ENCODE results near the gene RRP1. TPM values are rescaled to one million over a fixed set of nuclear protein-coding genes. Genes with fewer than 3 reads are reported as not detected.

RRP1 gene
- total RNA-seq, 1 experiment from 2014 or later: 53.9 TPM

GRCh38 chr21:43812957-43813655, 23.7 kb downstream of the RRP1 start (continued):
- TF ChIP-seq, protein P1, sequence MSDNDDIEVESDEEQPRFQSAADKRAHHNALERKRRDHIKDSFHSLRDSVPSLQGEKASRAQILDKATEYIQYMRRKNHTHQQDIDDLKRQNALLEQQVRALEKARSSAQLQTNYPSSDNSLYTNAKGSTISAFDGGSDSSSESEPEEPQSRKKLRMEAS (IDR thresholded peaks at IDR 0.05): no peak
- no peak for TF ChIP-seq JUND (IDR thresholded peaks at IDR 0.05)

DNA sequence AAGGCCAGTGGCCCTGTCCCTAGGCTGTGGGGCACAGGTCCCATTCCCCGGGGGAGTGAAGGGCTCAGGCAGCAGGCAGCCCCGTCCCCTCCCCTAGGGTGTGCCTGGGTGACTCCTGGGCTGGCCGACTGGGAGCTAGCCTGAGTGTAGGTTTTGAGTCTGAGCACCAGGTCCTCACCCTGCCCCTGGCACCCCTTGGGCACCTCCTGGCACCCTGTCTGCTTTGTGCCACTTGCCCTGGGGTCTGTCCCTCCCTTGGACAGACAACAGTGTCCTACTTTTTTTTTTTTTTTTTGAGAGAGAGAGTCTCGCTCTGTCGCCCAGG, 24.2 kb downstream of the RRP1 start:
- H3K27me3 ChIP-seq (ENCODE audit: insufficient read depth, low read length): no peaks in the 10 kb centered on the region
- no peaks in the 10 kb centered on the region for H3K36me3 ChIP-seq (ENCODE audit: control insufficient read depth in 1 of 2, insufficient read depth in 2 of 2, low read length in 2 of 2)
- ATAC-seq (no peak), DNase-seq (ENCODE audit: low read depth, low spot score) (no peak)
- no peaks in the 10 kb centered on the region for H3K9me3 ChIP-seq (ENCODE audit: control insufficient read depth in 1 of 2, insufficient read depth in 1 of 2, low read depth in 1 of 2, low read length in 2 of 2)
- no peak overlapping the region for H3K4me3 ChIP-seq (replicated peaks in 1 of 2; ENCODE audit: low read depth in 1 of 2, low read length in 2 of 2)
- intact Hi-C loops (cut with micrococcal nuclease): no loop called here
- H2AFZ ChIP-seq (ENCODE audit: low read depth, low read length, poor library complexity, severe bottlenecking): no peak overlapping the region
- no peak overlapping the region for H3K4me2 ChIP-seq (ENCODE audit: low read length)
- POLR2A ChIA-PET: no interaction called here
- H3K9ac ChIP-seq (ENCODE audit: low read length): no peak overlapping the region
- H4K20me1 ChIP-seq (ENCODE audit: insufficient read depth): no peaks in the 10 kb centered on the region
- no peak overlapping the region for H3K27ac ChIP-seq (ENCODE audit: low read depth, low read length)
- CTCF ChIA-PET: no interaction called here
- TF ChIP-seq CEBPB (IDR thresholded peaks at IDR 0.05; ENCODE audit: low read depth): no peak
- TF ChIP-seq REST (IDR thresholded peaks at IDR 0.05; ENCODE audit: low read depth): no peak
- TF ChIP-seq EZH2 (IDR thresholded peaks at IDR 0.05): no peak
- TF ChIP-seq YY1 (IDR thresholded peaks at IDR 0.05; ENCODE audit: extremely low read depth, insufficient replicate concordance, low read depth, low read length): no peak
- no peak for TF ChIP-seq POLR2AphosphoS5 (IDR thresholded peaks at IDR 0.05; ENCODE audit: low read depth, low read length)
- no peak for TF ChIP-seq ELF1 (IDR thresholded peaks at IDR 0.05; ENCODE audit: borderline replicate concordance, low read depth)
- TF ChIP-seq ZFX (IDR thresholded peaks at IDR 0.05): no peak
- TF ChIP-seq, protein P1 (IDR thresholded peaks at IDR 0.05): no peak
- no peak for TF ChIP-seq ATF3 (IDR thresholded peaks at IDR 0.05)
- TF ChIP-seq, protein P2, sequence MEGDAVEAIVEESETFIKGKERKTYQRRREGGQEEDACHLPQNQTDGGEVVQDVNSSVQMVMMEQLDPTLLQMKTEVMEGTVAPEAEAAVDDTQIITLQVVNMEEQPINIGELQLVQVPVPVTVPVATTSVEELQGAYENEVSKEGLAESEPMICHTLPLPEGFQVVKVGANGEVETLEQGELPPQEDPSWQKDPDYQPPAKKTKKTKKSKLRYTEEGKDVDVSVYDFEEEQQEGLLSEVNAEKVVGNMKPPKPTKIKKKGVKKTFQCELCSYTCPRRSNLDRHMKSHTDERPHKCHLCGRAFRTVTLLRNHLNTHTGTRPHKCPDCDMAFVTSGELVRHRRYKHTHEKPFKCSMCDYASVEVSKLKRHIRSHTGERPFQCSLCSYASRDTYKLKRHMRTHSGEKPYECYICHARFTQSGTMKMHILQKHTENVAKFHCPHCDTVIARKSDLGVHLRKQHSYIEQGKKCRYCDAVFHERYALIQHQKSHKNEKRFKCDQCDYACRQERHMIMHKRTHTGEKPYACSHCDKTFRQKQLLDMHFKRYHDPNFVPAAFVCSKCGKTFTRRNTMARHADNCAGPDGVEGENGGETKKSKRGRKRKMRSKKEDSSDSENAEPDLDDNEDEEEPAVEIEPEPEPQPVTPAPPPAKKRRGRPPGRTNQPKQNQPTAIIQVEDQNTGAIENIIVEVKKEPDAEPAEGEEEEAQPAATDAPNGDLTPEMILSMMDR (IDR thresholded peaks at IDR 0.05 in 2 of 3, conservative IDR thresholded peaks at IDR 0.05 in 1 of 3; ENCODE audit: borderline replicate concordance in 1 of 3, insufficient read depth in 1 of 3, low read depth in 2 of 3, low read length in 2 of 3): no peak
- no peak for TF ChIP-seq ZBTB33 (IDR thresholded peaks at IDR 0.05; ENCODE audit: extremely low read depth, insufficient replicate concordance, low read length)
- no peak for TF ChIP-seq POLR2A (IDR thresholded peaks at IDR 0.05; ENCODE audit: borderline replicate concordance, extremely low read depth, insufficient read depth, insufficient read length)
- TF ChIP-seq ZNF274 (IDR thresholded peaks at IDR 0.05; ENCODE audit: low read depth, low read length): no peak
- no peak for TF ChIP-seq EZH2phosphoT487 (IDR thresholded peaks at IDR 0.05; ENCODE audit: borderline replicate concordance)
- no peak for TF ChIP-seq JUND (IDR thresholded peaks at IDR 0.05)
- no peak for TF ChIP-seq RAD21 (IDR thresholded peaks at IDR 0.05; ENCODE audit: low read depth)
- H3K4me1 ChIP-seq (ENCODE audit: control insufficient read depth in 1 of 2, insufficient read depth in 2 of 2, low read length in 2 of 2): peaks cover 10 to 27% of the 10 kb centered on the region in 2 experiments
- RAD21 ChIA-PET (ENCODE audit: low non-redundant PET in 1 of 2, low total read pairs in 2 of 2, uncharacterized antibody in 2 of 2, unreplicated experiment in 2 of 2): no interaction called here
- H3K79me2 ChIP-seq (ENCODE audit: insufficient read depth, low read length): no peaks in the 10 kb centered on the region
- H3K9me2 ChIP-seq (ENCODE audit: insufficient read depth): no peaks in the 10 kb centered on the region
- no TSS peak for BruUV-seq (replicated peaks)
